Pulmonary artery endothelial cell (primary cell): Measurements from ENCODE around the gene AUP1. TPM values are rescaled to one million over a fixed set of nuclear protein-coding genes. Genes with fewer than 3 reads are reported as not detected.

Experiments used
- total RNA-seq: library from RNA; depleted of rRNA; stranded (reverse); fragments of >200 nt; gene quantifications from 2 replicates; pipeline ENCODE4 v1.2.3, GENCODE V29; 2014

The AUP1 gene
- total RNA-seq, 1 donor from 2014 or later, result 95.4 TPM

Other genes with a start within 250 kb of the AUP1 start
- gene SLC4A5, start 186.3 kb downstream of the AUP1 start, total RNA-seq, result 0.04 TPM in 1 of 2 replicates, not detected in the other
- 143 and 172 TPM in 2 replicates for gene DCTN1, start 149.4 kb downstream of the AUP1 start, total RNA-seq
- 0.13 and 0.28 TPM in 2 replicates for gene C2orf81, start 108.1 kb downstream of the AUP1 start, total RNA-seq
- 40.7 and 59.7 TPM in 2 replicates for gene WDR54, start 108.0 kb downstream of the AUP1 start, total RNA-seq
- 6.1 and 8.8 TPM in 2 replicates for gene RTKN, start 87.8 kb downstream of the AUP1 start, total RNA-seq
- 13.1 and 16.2 TPM in 2 replicates for gene INO80B, start 74.6 kb downstream of the AUP1 start, total RNA-seq
- 26.7 and 33.4 TPM in 2 replicates for gene WBP1, start 71.3 kb downstream of the AUP1 start, total RNA-seq
- 75.1 and 82.4 TPM in 2 replicates for gene MOGS, start 64.3 kb downstream of the AUP1 start, total RNA-seq
- 28.6 and 45.8 TPM in 2 replicates for gene MRPL53, start 57.0 kb downstream of the AUP1 start, total RNA-seq
- 14.4 and 21.1 TPM in 2 replicates for gene CCDC142, start 46.7 kb downstream of the AUP1 start, total RNA-seq
- gene TTC31, start 46.6 kb downstream of the AUP1 start, total RNA-seq, result 7.3 and 10.1 TPM in 2 replicates
- 2.4 and 4.2 TPM in 2 replicates for gene LBX2, start 30.1 kb downstream of the AUP1 start, total RNA-seq
- gene PCGF1, start 22.0 kb downstream of the AUP1 start, total RNA-seq, result 15.0 and 18.2 TPM in 2 replicates
- not detected in 2 replicates for gene TLX2, start 15.3 kb downstream of the AUP1 start, total RNA-seq
- gene DQX1, start 3.5 kb downstream of the AUP1 start, total RNA-seq, result not detected in 2 replicates
- 52.5 and 59.9 TPM in 2 replicates for gene HTRA2, start 227 bp upstream of the AUP1 start, total RNA-seq
- gene LOXL3, start 24.2 kb upstream of the AUP1 start, total RNA-seq, result 1.2 and 1.8 TPM in 2 replicates
- gene DOK1, start 25.0 kb upstream of the AUP1 start, total RNA-seq, result 15.7 and 20.9 TPM in 2 replicates
- not detected in 2 replicates for gene M1AP, start 118.6 kb upstream of the AUP1 start, total RNA-seq
- gene SEMA4F, start 124.5 kb upstream of the AUP1 start, total RNA-seq, result 5.5 and 6.4 TPM in 2 replicates